ENCODE results near the gene LIME1. TPM values are rescaled to one million over a fixed set of nuclear protein-coding genes. Genes with fewer than 3 reads are reported as not detected.

The LIME1 gene
- total and polyA plus RNA-seq, 10 of the 15 experiments (the other 5 are each of a cell fraction or from before 2014, with no cell fraction given), result 0.35 to 154 (median 49.9) TPM

GRCh38 chr20:63689046-63690002 lies 47.1 kb upstream of the LIME1 start:
- Histone ChIP-seq H3K79me2 (ENCODE audit: control insufficient read depth, insufficient read depth, low read length) (no peaks in the 10 kb centered on the region), H3K4me2 (ENCODE audit: control insufficient read depth, insufficient read depth) (no peak overlapping the region), H3K36me3 (ENCODE audit: control insufficient read depth in 2 of 2, insufficient read depth in 2 of 2, low read length in 1 of 2) (no peaks in the 10 kb centered on the region), H2AFZ (ENCODE audit: control insufficient read depth, low read depth, low read length) (no peak overlapping the region), H3K4me3 (no peak overlapping the region), H3K27ac (ENCODE audit: control insufficient read depth, insufficient read depth) (no peak overlapping the region), H3K9me3 (replicated peaks; ENCODE audit: control insufficient read depth, insufficient read depth, low read length) (no peaks in the 10 kb centered on the region), H3K9ac (ENCODE audit: control insufficient read depth, insufficient read depth, low read length) (no peak overlapping the region), H4K20me1 (ENCODE audit: control insufficient read depth, insufficient read depth) (no peaks in the 10 kb centered on the region), H3K27me3 (replicated peaks in 1 of 2; ENCODE audit: control insufficient read depth in 2 of 2, insufficient read depth in 2 of 2, low read length in 1 of 2) (no peaks in the 10 kb centered on the region), H3K4me1 (ENCODE audit: control insufficient read depth, insufficient read depth, low read length) (no peaks in the 10 kb centered on the region)
- ChIA-PET RAD21 (ENCODE audit: unreplicated experiment) (no interaction called here), POLR2A (no interaction called here), SMC1A (ENCODE audit: uncharacterized antibody, unreplicated experiment) (no interaction called here), CTCF (no interaction called here)
- DNase-seq (ENCODE audit: low read depth, low spot score) (no peak), FAIRE-seq (no peak), ATAC-seq (no peak)
- 88% methylated on average over 40 of the region's 44 CpGs for WGBS (ENCODE audit: insufficient coverage, insufficient replicate concordance, low lambda C conversion rate, missing lambda C conversion rate)
- intact Hi-C loops (cut with micrococcal nuclease; ENCODE audit: unreplicated experiment) (no loop called here), in situ Hi-C loops (cut with MboI) (no loop called here)
- BruUV-seq (replicated peaks), result no TSS peak
- TF ChIP-seq NR2C2 (IDR thresholded peaks at IDR 0.05; ENCODE audit: borderline replicate concordance, control insufficient read depth, insufficient read length, low read depth), result no peak
- TF ChIP-seq ZNF207 (IDR thresholded peaks at IDR 0.05; ENCODE audit: borderline replicate concordance), result no peak
- no peak for TF ChIP-seq NFYA (IDR thresholded peaks at IDR 0.05; ENCODE audit: borderline replicate concordance, low read depth, low read length)
- TF ChIP-seq ATF7 (IDR thresholded peaks at IDR 0.05; ENCODE audit: low read depth), result no peak
- TF ChIP-seq POLR2A (IDR thresholded peaks at IDR 0.05; ENCODE audit: low read depth, low read length), result peak; percentile 48; the same call in 1 of the 2 replicates

All from GM12878 (cell line).